HG03520 (cell line): ENCODE data around the gene BTLA.
A peak's percentile ranks its signal among the peaks of the same experiment; 100 is the strongest.
"Not testable (repeated sequence)": the region's sequence is repeated elsewhere in the genome, so short reads cannot be mapped to it uniquely, and the experiment has no call there.

Source experiments
- ATAC-seq: cut with Tn5 transposase; IDR thresholded peaks from one replicate; pipeline ENCODE4 v1.9.1; 2021; ENCODE audit warnings: mild to moderate bottlenecking, moderate library complexity; ENCODE audit not compliant: unreplicated experiment

BTLA gene, protein sequence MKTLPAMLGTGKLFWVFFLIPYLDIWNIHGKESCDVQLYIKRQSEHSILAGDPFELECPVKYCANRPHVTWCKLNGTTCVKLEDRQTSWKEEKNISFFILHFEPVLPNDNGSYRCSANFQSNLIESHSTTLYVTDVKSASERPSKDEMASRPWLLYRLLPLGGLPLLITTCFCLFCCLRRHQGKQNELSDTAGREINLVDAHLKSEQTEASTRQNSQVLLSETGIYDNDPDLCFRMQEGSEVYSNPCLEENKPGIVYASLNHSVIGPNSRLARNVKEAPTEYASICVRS

DNA sequence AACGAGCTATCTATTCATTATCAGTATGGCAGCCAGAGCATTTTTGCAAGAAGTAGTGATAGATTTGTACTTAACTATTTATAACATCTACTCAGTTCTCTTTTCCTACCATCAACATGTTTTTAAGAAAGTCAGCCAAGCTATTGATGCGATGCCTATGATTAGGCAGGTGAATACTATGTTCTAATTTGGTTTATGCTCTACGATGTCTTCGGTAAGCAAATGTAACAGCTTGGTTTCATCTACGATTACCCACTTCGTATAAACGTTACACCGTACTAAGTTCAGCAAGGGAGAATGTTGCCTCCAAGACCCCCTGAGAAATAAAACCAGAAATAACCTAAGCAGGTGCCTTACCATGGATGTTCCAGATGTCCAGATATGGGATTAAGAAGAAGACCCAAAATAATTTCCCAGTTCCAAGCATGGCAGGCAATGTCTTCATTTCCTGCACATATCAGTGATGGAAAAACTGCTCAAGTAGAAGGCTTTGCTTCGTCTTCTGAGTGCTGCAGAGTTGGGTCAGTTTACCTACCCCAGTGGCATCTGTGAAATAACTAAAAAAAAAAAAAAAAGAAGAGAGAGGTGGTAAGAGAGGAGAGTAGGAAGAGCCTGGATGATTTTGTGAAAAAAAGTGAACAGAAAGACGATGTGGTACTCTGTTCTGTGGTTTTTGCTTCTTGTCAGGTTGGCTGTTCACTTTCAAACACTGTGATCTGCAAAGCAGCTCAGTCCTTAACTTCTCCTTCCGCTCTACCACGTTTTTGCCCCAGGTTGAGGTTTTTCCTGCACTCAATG lies at the start of gene BTLA:
TSS of gene BTLA (minus strand) at position 559 of the 798 bp plus-strand sequence. CDS start at position 445, 114 bp downstream.
- ATAC-seq = peak; percentile 45

DNA sequence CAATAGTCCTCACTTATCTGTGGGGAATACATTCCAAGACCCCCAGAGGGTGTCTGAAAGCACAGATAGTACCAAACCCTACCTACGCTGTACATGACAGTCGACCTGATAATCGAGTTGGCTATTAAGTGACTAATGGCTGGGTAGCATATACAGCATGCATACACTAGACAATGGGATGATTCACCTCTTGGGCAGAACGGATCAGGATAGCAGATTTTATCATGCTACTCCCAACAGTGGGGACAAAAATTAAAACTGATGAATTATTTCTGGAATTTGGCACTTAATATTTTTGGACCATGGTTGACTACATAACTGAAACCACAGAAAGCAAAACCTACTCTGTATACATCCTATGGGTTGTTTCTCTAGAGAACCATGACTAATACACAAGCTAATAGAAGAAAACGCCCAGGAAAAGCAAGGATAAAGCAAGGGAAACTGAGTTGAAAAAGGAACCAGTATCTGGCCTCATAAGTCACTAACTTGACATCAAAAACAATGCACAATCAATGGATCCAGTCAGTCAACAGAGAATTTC lies 47.0 kb upstream of the BTLA start:
- no peak for ATAC-seq

DNA sequence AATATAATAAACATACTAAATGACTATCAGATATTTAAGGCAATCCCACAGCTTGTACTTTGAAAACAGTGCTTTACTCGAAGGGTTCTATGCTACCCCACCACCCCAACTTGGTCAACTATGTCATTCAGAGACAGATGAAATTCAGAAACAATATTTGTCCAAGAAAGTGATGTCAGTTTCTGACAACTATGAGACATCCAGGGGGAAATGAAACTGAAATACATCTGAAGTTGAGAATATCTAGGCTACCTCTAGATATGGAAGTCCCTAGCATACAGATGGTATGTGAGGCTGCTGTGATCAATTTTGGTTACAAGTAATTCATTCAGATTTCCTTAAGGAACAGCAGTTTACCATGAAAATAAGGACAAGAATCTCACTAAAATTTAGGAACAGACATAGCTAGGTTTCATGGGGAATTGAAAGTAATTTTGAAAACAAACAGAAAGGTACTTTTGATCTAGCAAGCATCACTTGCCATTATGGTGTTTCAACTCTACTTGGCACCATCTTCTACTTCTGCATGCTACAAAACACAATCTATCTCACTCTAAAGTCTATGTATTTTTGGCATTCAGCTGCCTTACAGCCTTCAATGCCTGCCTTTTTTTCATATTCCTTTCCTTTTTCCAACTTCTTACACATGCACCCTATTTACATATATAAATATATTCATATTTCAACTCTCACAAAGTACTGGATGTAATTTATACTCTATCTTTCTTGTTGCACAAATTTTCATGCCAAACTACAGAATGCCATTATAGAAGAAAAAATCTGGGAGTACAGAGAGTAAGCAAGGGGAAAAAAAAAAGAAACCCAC lies 40.8 kb upstream of the BTLA start:
- peak; percentile 87 for ATAC-seq

DNA sequence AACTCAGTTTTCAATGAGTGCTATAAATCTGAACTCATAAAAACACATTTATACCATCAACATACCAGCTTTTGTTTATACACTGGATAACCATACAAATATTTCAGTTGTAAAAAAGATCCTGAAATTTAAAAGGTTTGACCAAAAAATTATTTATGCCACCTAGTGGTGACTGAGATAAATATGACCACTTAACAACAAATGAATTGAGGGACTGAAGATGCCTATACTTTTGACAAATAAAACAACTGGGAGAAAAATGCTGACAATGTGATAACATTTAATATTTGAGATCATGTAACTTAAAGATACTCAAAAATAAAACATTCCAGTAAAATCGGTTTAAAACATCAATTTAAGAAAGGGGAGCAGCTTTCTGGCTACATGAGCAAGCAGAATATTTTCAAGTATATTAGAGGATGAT lies 32.1 kb upstream of the BTLA start:
- ATAC-seq = no peak

DNA sequence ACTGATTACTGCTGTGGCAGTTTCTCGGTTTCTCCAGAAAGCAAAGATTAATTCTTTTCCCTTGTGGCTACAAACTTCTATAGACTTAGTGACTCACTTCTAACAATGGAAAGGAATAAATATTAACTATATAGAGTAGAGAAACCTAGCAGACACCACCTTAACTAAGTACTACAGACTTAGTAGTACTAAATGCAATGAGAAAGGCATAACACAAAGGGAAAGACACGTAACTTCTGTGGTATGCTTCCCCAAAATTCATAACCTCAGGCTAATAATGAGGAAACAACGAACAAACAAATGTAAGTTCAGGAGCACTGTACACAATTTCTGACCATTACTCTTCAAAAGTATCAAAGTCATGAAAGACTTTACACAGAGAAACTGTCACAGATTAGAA lies 31.3 kb upstream of the BTLA start:
- no peak for ATAC-seq

DNA sequence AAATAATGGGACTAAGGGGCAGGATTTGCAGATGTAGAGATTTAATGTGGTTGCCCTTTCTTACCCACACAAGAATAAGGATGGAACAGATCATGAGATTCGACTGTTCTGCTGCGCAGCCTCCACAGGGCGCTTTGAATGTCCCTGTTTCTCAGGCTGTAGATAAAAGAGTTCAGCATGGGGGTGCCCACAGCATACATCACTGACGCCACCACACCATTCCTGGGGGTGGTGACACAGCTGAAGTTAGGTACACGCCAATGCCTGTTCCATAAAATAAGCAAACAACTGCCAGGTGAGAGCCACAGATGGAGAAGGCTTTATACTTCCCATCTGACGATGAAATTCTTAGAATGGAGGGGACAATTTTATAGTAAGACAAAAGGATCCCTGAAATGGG lies 24.9 kb upstream of the BTLA start:
- not testable (repeated sequence) for ATAC-seq

DNA sequence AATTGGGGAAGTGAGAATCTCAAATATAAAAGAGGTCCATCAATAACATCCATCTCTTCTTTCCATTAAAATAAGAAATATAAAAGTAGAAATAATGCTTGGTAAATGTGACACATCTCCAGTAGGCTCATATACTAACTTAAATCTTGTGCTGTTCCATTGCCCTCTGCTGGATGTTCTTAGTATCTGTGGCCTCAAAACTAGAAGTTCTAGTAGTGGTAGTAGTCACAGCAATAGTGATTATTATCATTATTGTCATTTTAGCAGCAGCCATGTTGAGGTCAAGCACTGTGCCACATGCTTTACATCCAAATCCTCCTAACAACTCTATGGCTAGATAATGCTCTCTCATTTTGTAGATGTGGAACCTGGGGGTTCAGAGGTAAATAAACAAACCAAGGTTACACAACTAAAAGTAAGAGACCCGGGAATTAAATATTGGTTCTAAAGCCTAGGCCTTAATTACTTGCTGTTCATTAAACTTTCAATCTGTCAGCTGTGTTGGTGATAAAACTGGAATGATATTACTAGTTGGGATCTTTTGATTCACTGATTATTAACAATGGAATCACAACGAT lies 20.2 kb upstream of the BTLA start:
- peak; percentile 54 for ATAC-seq

DNA sequence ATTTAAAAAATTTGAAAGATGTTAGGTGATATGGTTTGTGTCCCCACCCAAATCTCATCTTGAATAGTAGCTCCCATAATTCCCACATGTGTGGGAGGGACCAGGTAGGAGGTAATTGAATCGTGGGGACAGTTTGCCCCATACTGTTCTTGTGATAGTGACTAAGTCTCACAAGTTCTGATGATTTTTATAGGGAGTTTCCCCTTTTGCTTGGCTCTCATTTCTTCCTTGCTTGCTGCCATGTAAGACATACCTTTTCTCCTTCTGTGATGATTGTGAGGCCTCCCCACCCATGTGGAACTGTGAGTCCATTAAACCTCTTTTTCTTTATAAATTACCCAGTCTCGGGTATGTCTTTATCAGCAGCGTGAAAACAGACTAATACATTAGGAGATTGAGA lies 19.7 kb upstream of the BTLA start:
- ATAC-seq = not testable (repeated sequence)

DNA sequence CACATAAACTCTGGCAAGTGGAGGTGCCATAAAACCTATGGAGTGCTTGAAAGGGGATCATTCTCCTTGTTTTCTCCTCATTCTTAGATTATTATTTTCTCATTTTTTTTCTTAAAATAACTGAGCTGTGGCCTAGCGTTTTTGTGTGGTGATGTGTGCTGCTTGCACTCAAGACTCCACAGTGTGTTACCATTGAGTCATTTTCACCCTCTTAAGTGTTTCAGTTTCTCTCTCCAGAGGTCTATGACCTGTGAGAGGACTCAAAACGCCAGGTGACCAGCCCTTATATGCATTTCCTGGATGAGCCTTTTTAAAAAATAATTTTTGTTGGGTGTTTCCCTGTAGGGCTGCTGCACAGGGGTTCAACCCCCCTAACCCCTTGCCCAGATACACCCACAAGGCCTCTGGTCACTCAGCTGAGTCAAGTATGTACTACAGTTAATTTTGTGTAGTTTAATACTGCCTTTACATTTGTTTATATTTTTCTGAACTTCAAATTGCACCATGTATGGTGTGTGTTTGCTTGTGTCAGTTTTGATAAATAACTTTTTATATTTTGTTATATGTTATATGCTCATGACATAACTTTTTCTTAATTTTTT lies 15.4 kb upstream of the BTLA start:
- ATAC-seq = peak; percentile 100

DNA sequence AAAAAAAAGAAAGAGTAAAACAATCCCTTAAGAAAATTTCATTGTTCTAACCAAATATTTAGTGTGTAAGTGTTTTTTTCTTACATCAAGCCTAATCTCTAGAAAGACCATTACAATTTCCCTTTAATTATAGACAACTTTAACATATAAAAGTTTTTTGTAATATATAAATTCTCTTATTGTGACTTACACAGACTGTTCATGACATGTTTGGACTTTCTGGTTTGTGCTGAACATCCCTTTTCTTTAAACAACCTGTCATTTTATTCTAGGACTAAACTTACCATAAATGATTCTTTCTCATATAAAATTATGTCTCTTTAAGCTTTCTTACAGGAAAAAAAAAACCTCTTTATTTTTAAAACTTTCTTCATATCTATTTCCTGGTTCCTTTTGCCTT lies 13.0 kb upstream of the BTLA start:
- ATAC-seq = no peak

DNA sequence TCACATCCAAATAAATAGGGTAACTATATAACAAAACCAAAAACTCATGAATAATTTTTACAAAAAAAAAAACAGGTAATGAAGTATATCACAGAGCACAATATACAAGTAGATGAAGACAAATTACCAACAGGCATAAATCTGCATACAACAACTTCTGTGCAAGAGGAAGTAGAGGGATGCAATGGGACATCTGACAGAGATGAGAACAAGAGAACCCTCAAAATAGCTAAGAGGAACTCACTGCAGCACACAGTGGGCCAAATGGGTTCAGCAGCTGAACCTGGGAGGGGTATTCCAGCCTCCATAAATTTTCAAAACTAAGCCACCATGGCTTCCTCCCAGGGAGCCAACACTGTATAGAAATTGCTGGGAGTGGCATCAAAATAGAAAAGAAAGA lies 9.6 kb upstream of the BTLA start:
- no peak for ATAC-seq

DNA sequence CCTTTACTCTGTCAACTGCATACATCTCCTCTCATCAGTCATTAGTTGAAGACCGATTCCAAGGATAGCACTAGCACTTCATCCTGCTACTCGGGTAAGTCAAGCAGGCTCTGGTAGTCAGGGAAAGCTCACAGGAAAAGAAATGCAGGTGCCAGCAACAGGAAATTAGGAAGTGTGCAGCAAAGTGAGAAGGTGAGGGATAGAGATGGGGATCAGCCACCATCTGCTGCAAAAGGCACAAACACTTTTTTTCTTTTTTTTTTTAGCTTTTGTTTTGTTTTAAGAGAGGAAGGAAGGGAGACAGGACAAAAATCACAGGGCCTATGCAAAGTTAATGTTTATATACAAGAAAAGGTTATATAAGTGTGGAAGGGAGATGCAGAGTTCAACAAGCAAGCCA lies 9.0 kb upstream of the BTLA start:
- ATAC-seq = no peak

DNA sequence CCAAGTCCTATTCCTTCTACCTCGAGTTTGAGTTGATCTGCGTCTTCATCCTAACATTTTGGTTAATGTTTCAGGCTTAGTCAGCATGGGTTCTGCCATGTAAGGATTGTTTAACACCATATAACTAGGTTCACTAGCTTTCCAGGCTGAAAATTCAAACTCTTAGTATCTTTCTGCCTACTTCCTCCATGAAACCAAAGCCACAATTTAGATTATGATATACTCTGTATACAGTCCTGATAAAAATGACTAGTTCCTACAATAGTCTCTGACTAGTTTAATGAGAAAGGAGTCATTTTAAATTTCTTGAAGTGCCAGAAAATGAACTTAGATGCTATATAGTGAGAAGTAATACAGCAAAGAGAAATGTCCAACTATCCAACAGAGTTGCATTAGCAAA lies 6.6 kb upstream of the BTLA start:
- ATAC-seq = no peak

DNA sequence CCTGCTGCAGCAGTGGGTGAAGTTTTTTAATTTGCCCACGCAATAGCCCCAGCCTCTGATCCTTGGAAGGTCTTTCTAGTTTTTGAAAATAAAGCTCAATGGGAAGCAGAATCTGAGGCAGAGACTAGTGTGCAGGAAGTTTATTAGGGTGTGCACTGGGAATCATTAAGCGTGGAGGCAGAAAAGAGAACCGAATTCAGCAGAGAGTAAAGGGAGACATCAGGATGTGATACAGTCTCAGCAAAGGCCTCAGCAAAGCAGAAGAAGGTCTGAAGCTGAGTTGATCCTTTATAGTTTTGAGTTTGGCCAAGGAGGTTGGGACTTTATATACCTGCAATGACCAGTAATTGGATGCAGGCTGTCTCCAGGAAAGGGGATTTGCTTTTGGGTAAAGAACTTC lies 4.9 kb upstream of the BTLA start:
- ATAC-seq = no peak

DNA sequence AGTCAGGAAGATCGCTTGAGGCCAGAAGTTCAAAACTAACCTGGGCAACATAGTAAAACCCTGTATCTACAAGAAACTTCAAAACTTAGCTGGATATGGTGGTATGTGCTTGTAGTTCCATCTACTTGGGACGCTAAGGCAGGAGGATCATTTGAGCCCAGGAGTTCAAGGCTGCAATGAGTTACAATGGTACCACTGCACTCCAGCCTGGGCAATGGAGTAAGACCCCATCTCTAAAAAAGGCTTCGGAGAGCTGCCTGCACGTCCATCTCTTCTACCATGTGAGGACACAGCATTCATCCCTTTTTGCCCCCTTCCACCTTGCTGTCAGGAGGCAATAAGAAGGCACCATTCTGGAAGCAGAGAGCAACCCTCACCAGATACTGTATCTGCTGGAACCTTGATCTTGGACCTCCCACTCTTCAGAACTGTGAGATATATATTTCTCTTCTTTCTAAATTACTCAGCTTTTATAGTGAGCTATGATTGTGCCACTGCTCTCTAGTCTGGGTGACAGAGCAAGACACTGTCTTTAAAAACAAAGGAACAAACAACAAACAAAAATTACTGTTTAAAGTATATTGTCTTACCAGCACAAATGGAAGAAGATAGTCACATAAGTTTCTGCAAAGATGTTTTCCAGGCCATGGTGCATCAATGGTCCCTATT lies 4.2 kb upstream of the BTLA start:
- ATAC-seq = no peak

DNA sequence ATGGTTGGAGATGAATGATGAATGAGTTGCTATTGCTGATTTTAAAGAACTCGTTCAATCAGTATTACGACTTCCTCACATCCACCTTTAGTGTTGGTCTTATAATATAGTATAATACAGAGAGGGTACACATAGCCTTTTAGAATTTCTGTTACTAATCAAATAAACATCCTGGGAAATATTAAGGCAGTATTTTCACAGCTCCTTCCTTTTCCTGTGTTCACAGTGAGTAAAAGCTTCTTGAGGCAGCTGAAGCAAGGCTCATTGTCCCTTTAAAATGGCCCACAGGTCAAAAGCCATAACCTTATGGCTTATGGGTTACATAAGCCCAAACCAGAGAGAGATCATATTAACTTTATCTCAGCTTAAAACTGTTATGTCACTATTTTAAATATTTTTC lies 1.3 kb upstream of the BTLA start:
- no peak for ATAC-seq

DNA sequence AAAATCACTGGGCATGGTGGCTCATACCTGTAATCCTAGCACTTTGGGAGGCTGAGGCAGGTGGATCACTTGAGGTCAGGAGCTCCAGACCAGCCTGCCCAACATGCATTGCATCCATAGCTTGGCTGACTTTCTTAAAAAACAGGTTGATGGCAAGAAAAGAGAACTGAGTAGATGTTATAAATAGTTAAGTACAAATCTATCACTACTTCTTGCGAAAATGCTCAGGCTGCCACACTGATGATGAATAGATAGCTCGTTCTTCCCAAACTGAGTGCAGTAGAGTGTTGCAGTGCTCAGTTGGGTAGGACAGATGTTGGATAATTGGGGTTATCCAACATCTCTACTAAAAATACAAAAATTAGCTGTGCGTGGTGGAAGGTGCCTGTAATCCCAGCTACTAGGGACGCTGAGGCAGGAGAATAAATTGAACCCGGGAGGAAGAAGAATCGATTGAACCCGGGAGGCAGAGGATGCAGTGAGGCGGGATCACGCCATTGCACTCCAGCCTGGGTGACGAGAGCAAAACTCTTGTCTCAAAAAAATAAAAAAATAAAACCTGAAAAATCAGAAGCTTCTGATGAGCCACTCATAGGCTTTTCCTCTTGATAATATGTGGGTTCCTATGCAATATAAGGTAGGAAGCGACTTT lies 1.2 kb downstream of the BTLA start:
- ATAC-seq = no peak

DNA sequence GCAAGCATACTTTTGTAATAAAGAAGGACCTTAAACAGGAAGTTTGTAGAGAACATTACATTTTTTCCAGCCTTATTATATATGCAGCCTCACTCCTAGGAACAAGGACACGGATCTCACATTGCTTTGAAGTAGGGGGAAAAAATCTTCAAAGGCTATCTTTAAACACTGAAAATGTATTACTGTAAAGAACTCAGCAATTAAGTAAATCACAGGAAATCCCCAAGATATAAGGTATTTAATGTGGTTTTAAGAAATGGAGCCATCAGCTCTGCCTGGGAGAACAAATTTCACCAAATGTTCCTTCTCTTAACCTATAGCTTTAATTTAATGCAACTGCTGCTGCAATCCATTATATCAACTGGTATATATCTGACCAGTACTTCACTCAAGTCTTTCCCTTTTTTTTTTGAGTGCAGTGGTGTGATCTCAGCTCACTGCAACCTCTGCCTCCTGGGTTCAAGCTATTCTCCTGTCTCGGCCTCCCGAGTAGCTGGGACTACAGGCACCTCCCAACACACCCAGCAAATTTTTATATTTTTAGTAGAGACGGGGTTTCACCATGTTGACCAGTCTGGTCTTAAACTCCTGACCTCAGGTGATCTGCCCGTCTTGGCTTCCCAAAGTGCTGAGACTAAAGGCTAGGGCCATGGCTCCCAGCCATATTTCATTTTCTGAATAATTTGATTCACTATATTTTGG lies 2.8 kb downstream of the BTLA start:
- ATAC-seq = no peak

DNA sequence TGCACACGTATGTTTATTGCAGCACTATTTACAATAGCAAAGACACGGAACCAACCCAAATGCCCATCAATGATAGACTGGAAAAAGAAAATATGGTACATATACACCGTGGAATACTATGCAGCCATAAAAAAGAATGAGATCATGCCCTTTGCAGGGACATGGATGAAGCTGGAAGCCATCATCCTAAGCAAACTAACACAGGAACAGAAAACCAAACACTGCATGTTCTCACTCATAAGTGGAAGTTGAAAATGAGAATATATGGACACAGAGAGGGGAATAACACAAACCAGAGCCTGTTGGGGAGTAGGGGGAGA lies 4.9 kb downstream of the BTLA start:
- ATAC-seq = not testable (repeated sequence)
